ENCODE results near the gene MEIS2. TPM values are rescaled to one million over a fixed set of nuclear protein-coding genes. Genes with fewer than 3 reads are reported as not detected.

Gene MEIS2
- total RNA-seq, 2 donors from 2014 or later: 24.3 to 29.8 TPM

DNA sequence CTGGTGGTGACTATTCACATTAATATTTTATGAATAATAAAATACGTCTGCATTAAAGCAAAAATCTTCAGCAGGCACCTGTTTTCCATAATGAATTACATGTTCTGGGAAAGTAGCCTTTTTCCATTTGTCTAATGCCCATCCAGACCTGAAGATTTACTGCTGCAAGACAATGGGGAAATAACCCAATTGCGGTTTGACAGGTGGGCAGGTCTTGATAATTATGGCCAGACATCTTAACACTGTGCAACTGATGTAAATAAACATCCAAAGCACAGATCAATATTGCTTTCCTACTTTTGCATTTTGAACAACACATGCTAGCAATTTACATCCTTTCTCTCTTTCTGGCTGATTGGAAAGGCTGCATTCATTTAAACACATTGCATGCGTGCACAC lies 173.9 kb downstream of the MEIS2 start:
- H3K9me3 ChIP-seq: no peaks in the 10 kb centered on the region
- TF ChIP-seq, protein P1, sequence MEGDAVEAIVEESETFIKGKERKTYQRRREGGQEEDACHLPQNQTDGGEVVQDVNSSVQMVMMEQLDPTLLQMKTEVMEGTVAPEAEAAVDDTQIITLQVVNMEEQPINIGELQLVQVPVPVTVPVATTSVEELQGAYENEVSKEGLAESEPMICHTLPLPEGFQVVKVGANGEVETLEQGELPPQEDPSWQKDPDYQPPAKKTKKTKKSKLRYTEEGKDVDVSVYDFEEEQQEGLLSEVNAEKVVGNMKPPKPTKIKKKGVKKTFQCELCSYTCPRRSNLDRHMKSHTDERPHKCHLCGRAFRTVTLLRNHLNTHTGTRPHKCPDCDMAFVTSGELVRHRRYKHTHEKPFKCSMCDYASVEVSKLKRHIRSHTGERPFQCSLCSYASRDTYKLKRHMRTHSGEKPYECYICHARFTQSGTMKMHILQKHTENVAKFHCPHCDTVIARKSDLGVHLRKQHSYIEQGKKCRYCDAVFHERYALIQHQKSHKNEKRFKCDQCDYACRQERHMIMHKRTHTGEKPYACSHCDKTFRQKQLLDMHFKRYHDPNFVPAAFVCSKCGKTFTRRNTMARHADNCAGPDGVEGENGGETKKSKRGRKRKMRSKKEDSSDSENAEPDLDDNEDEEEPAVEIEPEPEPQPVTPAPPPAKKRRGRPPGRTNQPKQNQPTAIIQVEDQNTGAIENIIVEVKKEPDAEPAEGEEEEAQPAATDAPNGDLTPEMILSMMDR (IDR thresholded peaks at IDR 0.05): no peak
- H3K27ac ChIP-seq: no peak overlapping the region
- H3K4me1 ChIP-seq: peaks cover 0 to 8% of the 10 kb centered on the region in 2 donors
- no peak overlapping the region for H3K4me3 ChIP-seq
- no peaks in the 10 kb centered on the region for H3K27me3 ChIP-seq
- DNase-seq (ENCODE audit: low spot score): no peak
- H3K36me3 ChIP-seq: no peaks in the 10 kb centered on the region

- no peak for DNase-seq (ENCODE audit: low spot score)
- peaks cover 0 to 10% of the 10 kb centered on the region in 2 donors for H3K4me1 ChIP-seq
- TF ChIP-seq, protein P1 (IDR thresholded peaks at IDR 0.05): no peak
- no peaks in the 10 kb centered on the region for H3K9me3 ChIP-seq
- no peaks in the 10 kb centered on the region for H3K27me3 ChIP-seq
- H3K27ac ChIP-seq: no peak overlapping the region
- no peak overlapping the region for H3K4me3 ChIP-seq
- H3K36me3 ChIP-seq: no peaks in the 10 kb centered on the region
These were observed 174.5 kb downstream of the MEIS2 start for GRCh38 chr15:36925653-36926426.

DNA sequence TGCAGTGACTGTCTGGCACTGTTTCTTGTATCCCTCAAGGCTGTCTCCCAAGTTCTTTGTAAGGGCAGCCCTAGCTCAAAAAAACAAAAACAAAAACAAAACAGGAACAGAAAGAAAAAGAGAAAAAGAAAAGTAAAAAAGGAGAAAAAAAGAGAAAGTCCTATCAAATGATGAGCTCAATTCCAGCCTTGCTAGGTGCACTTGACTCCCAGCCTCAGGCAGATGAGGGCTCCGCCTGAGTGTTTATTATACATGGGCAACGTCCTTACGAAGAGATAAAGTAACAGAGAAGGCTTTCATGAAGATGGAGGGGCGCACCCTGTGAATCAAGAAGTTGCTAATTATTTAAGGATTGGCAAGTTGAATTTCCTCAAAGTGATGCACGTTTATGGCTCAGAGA lies 175.3 kb downstream of the MEIS2 start:
- no peak overlapping the region for H3K27ac ChIP-seq

GRCh38 chr15:36924034-36924433 lies 176.3 kb downstream of the MEIS2 start:
- DNase-seq (ENCODE audit: low spot score): no peak
- no peak overlapping the region for H3K27ac ChIP-seq

More for the DNA sequence above, 175.3 kb downstream of the MEIS2 start:
- Histone ChIP-seq H3K4me1 (peaks cover 0 to 10% of the 10 kb centered on the region in 2 donors), H3K9me3 (no peaks in the 10 kb centered on the region), H3K4me3 (no peak overlapping the region), H3K27me3 (no peaks in the 10 kb centered on the region), H3K36me3 (no peaks in the 10 kb centered on the region)
- TF ChIP-seq, protein P1 (IDR thresholded peaks at IDR 0.05): no peak
- DNase-seq (ENCODE audit: low spot score): no peak

DNA sequence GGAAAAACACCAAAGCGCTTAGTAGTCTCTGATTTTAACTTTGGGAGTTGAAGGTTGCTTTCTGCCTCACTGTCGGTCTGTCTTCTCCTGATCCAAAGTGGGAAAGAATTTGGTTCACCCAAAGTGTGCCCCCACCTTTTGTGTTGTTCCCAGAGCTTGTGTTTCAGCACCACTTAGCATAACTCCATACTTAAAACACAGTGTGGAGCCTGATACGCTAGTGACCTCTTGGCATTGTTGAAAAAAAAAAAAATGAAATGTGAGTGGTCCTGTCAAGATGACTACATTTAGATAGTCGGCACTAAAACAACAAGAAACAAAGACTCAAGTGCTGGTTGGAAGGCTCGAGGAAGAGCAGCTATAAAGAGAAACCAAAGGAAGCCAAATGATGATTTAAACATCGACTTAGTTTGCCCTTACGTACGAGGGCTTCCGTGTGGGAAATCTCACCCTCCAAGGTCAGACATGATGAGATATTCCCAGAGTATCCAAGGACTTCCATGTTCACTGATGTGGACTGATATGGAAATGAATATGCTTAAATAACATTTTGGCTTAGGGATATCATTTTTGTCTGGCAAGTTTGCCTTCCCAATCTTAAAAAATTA lies 178.8 kb downstream of the MEIS2 start:
- Histone ChIP-seq H3K9me3 (no peaks in the 10 kb centered on the region), H3K27ac (peak overlapping the region; percentile 9 to 14), H3K36me3 (no peaks in the 10 kb centered on the region), H3K27me3 (no peaks in the 10 kb centered on the region), H3K4me1 (peaks cover 0 to 10% of the 10 kb centered on the region in 2 donors), H3K4me3 (no peak overlapping the region)
- TF ChIP-seq, protein P1 (IDR thresholded peaks at IDR 0.05): no peak
- no peak for DNase-seq (ENCODE audit: low spot score)

More at GRCh38 chr15:36924034-36924433, 176.3 kb downstream of the MEIS2 start:
- Histone ChIP-seq H3K4me3 (no peak overlapping the region), H3K4me1 (peaks cover 0 to 10% of the 10 kb centered on the region in 2 donors), H3K9me3 (no peaks in the 10 kb centered on the region), H3K27me3 (no peaks in the 10 kb centered on the region), H3K36me3 (no peaks in the 10 kb centered on the region)
- TF ChIP-seq, protein P1 (IDR thresholded peaks at IDR 0.05): no peak
